Measurements from ENCODE around the gene ZBED3. TPM values are rescaled to one million over a fixed set of nuclear protein-coding genes. Genes with fewer than 3 reads are reported as not detected.

Gene ZBED3
- total and polyA plus RNA-seq, 7 experiments from 2014 or later = 0.56 to 4.0 (median 2.5) TPM

- no peak overlapping the region for H3K27ac ChIP-seq (ENCODE audit: low read depth, low read length)
- no peaks in the 10 kb centered on the region for H3K9me3 Mint-ChIP-seq
These were observed 51.1 kb downstream of the ZBED3 start for GRCh38 chr5:77035950-77036349.

GRCh38 chr5:77033338-77033737, 53.7 kb downstream of the ZBED3 start:
- ATAC-seq (no peak), DNase-seq (no peak)
- H3K4me1 ChIP-seq (ENCODE audit: control insufficient read depth in 2 of 2, insufficient read depth in 2 of 2, low read length in 2 of 2) = peaks cover 11 to 24% of the 10 kb centered on the region in 2 donors
- H3K9me3 ChIP-seq (ENCODE audit: control insufficient read depth in 2 of 3, low read length in 3 of 3) = peaks cover 0 to 15% (median 0%) of the 10 kb centered on the region in 3 experiments
- intact Hi-C loops (cut with micrococcal nuclease) = loop anchor here (5.0 to 10.0 kb wide), 11 partner anchors 166 to 1989 kb away; partner anchors contain the start of genes AP3B1 (in 1 of the 2), ARSB (in 1 of the 2), SCAMP1 (in 1 of the 2) and TBCA (in 1 of the 2)
- Mint-ChIP-seq H3K27me3 (no peaks in the 10 kb centered on the region), H3K9me3 (peaks cover 0 to 19% (median 12%) of the 10 kb centered on the region in 11 donors), H3K27ac (peak overlapping the region in 2 of 9 donors; percentile 14 to 59), H3K4me1 (peaks cover 19 to 58% (median 47%) of the 10 kb centered on the region in 7 donors), H3K4me3 (peak overlapping the region in 5 of 10 donors; percentile 7 to 63 (median 26)), H3K36me3 (peaks cover 0 to 35% (median 17%) of the 10 kb centered on the region in 5 donors)
- ChIA-PET POLR2A (no interaction called here), CTCF (interaction anchor here (0.6 to 0.7 kb wide), 2 partner anchors 19 to 324 kb away, joined by 3 read pairs; no protein-coding TSS in a partner anchor)
- no peak overlapping the region for H3K27ac ChIP-seq (ENCODE audit: low read depth, low read length)
- H3K36me3 ChIP-seq (ENCODE audit: control insufficient read depth in 2 of 3, insufficient read depth in 3 of 3, low read length in 3 of 3) = peaks cover 0 to 33% (median 4%) of the 10 kb centered on the region in 3 experiments
- H3K4me3 ChIP-seq (ENCODE audit: low read length) = no peak overlapping the region
- H3K27me3 ChIP-seq (ENCODE audit: control insufficient read depth in 2 of 2, insufficient read depth in 2 of 2, low read length in 2 of 2) = no peaks in the 10 kb centered on the region

More at GRCh38 chr5:77035950-77036349, 51.1 kb downstream of the ZBED3 start:
- CTCF ChIA-PET = no interaction called here
- Mint-ChIP-seq H3K36me3 (peaks cover 3 to 45% (median 19%) of the 10 kb centered on the region in 5 donors), H3K27ac (no peak overlapping the region), H3K4me3 (no peak overlapping the region), H3K4me1 (peaks cover 14 to 47% (median 37%) of the 10 kb centered on the region in 7 donors), H3K27me3 (no peaks in the 10 kb centered on the region)
- ATAC-seq (no peak), DNase-seq (no peak)
- Histone ChIP-seq H3K27me3 (ENCODE audit: control insufficient read depth in 2 of 2, insufficient read depth in 2 of 2, low read length in 2 of 2) (no peaks in the 10 kb centered on the region), H3K4me1 (ENCODE audit: control insufficient read depth in 2 of 2, insufficient read depth in 2 of 2, low read length in 2 of 2) (peaks cover 10 to 17% of the 10 kb centered on the region in 2 donors), H3K9me3 (ENCODE audit: control insufficient read depth in 2 of 3, low read length in 3 of 3) (no peaks in the 10 kb centered on the region), H3K36me3 (ENCODE audit: control insufficient read depth in 2 of 3, insufficient read depth in 3 of 3, low read length in 3 of 3) (peaks cover 4 to 39% (median 5%) of the 10 kb centered on the region in 3 experiments), H3K4me3 (ENCODE audit: low read length) (no peak overlapping the region)
- intact Hi-C loops (cut with micrococcal nuclease) = loop anchor here (10.0 kb wide), 4 partner anchors 1259 to 1991 kb away; partner anchors contain the start of genes AP3B1 (in 1 of the 2), ARSB (in 1 of the 2) and SCAMP1 (in 1 of the 2)
- POLR2A ChIA-PET = no interaction called here

GRCh38 chr5:77032635-77033034, 54.5 kb downstream of the ZBED3 start:
- Histone ChIP-seq H3K27ac (ENCODE audit: low read depth, low read length) (no peak overlapping the region), H3K9me3 (ENCODE audit: control insufficient read depth in 2 of 3, low read length in 3 of 3) (peaks cover 0 to 16% (median 0%) of the 10 kb centered on the region in 3 experiments), H3K4me3 (ENCODE audit: low read length) (no peak overlapping the region), H3K27me3 (ENCODE audit: control insufficient read depth in 2 of 2, insufficient read depth in 2 of 2, low read length in 2 of 2) (no peaks in the 10 kb centered on the region), H3K36me3 (ENCODE audit: control insufficient read depth in 2 of 3, insufficient read depth in 3 of 3, low read length in 3 of 3) (peaks cover 0 to 31% (median 4%) of the 10 kb centered on the region in 3 experiments), H3K4me1 (ENCODE audit: control insufficient read depth in 2 of 2, insufficient read depth in 2 of 2, low read length in 2 of 2) (peaks cover 11 to 24% of the 10 kb centered on the region in 2 donors)
- intact Hi-C loops (cut with micrococcal nuclease) = loop anchor here (5.0 to 10.0 kb wide), 11 partner anchors 165 to 1988 kb away; partner anchors contain the start of genes AP3B1 (in 1 of the 2), ARSB (in 1 of the 2), SCAMP1 (in 1 of the 2) and TBCA (in 1 of the 2)
- no peaks in the 10 kb centered on the region for H3K27me3 Mint-ChIP-seq
- ChIA-PET POLR2A (interaction anchor here (1.0 kb wide), 1 partner anchor 12 kb away, joined by 3 read pairs; no protein-coding TSS in a partner anchor), CTCF (interaction anchor here (0.7 kb wide), 1 partner anchor 20 kb away, joined by 3 read pairs; no protein-coding TSS in a partner anchor)
- H3K27ac Mint-ChIP-seq = no peak overlapping the region
- peak overlapping the region in 5 of 10 donors; percentile 12 to 29 (median 26) for H3K4me3 Mint-ChIP-seq
- H3K36me3 Mint-ChIP-seq = peaks cover 0 to 31% (median 13%) of the 10 kb centered on the region in 5 donors
- DNase-seq (no peak), ATAC-seq (no peak)
- H3K4me1 Mint-ChIP-seq = peaks cover 19 to 58% (median 46%) of the 10 kb centered on the region in 7 donors
- H3K9me3 Mint-ChIP-seq = peaks cover 0 to 25% (median 14%) of the 10 kb centered on the region in 11 donors

- Histone ChIP-seq H3K4me3 (ENCODE audit: low read length) (no peak overlapping the region), H3K27me3 (ENCODE audit: control insufficient read depth in 2 of 2, insufficient read depth in 2 of 2, low read length in 2 of 2) (no peaks in the 10 kb centered on the region), H3K27ac (ENCODE audit: low read depth, low read length) (no peak overlapping the region), H3K9me3 (ENCODE audit: control insufficient read depth in 2 of 3, low read length in 3 of 3) (peaks cover 0 to 16% (median 0%) of the 10 kb centered on the region in 3 experiments), H3K4me1 (ENCODE audit: control insufficient read depth in 2 of 2, insufficient read depth in 2 of 2, low read length in 2 of 2) (peaks cover 11 to 24% of the 10 kb centered on the region in 2 donors), H3K36me3 (ENCODE audit: control insufficient read depth in 2 of 3, insufficient read depth in 3 of 3, low read length in 3 of 3) (peaks cover 0 to 25% (median 4%) of the 10 kb centered on the region in 3 experiments)
- POLR2A ChIA-PET = interaction anchor here (1.0 to 2.1 kb wide), 3 partner anchors 13 to 56 kb away, joined by 3 to 9 read pairs (median 5); partner anchors contain the start of gene ZBED3
- Mint-ChIP-seq H3K9me3 (peaks cover 0 to 25% (median 14%) of the 10 kb centered on the region in 11 donors), H3K27ac (peak overlapping the region in 2 of 9 donors; percentile 62 to 63), H3K4me1 (peaks cover 19 to 58% (median 46%) of the 10 kb centered on the region in 7 donors), H3K27me3 (peaks cover 0 to 4% (median 0%) of the 10 kb centered on the region in 5 donors), H3K36me3 (peaks cover 0 to 28% (median 13%) of the 10 kb centered on the region in 5 donors), H3K4me3 (peak overlapping the region; percentile 77 to 97 (median 94))
- intact Hi-C loops (cut with micrococcal nuclease) = loop anchor here (2.0 to 10.0 kb wide), 15 partner anchors 45 to 1987 kb away; partner anchors contain the start of genes WDR41 (in 2 of the 2), AP3B1 (in 1 of the 2), ARSB (in 1 of the 2) and SCAMP1 (in 1 of the 2)
- ATAC-seq (no peak), DNase-seq (no peak)
- CTCF ChIA-PET = no interaction called here
These were observed 55.2 kb downstream of the ZBED3 start for GRCh38 chr5:77031891-77032290.

- peaks cover 0 to 12% (median 4%) of the 10 kb centered on the region in 3 experiments for H3K36me3 ChIP-seq (ENCODE audit: control insufficient read depth in 2 of 3, insufficient read depth in 3 of 3, low read length in 3 of 3)
- peaks cover 0 to 9% (median 0%) of the 10 kb centered on the region in 5 donors for H3K27me3 Mint-ChIP-seq
- no peaks in the 10 kb centered on the region for H3K27me3 ChIP-seq (ENCODE audit: control insufficient read depth in 2 of 2, insufficient read depth in 2 of 2, low read length in 2 of 2)
- peaks cover 0 to 27% (median 8%) of the 10 kb centered on the region in 5 donors for H3K36me3 Mint-ChIP-seq
- peaks cover 19 to 58% (median 40%) of the 10 kb centered on the region in 7 donors for H3K4me1 Mint-ChIP-seq
- ATAC-seq (peak; percentile 99), DNase-seq (peak; percentile 69 to 93 (median 90))
- intact Hi-C loops (cut with micrococcal nuclease) = loop anchor here (1.0 to 10.0 kb wide), 19 partner anchors 46 to 1986 kb away; partner anchors contain the start of genes POC5 (in 2 of the 2), TBCA (in 2 of the 2), WDR41 (in 2 of the 2) and AP3B1 (in 1 of the 2)
- H3K27ac ChIP-seq (ENCODE audit: low read depth, low read length) = peak within 1 kb of the TSS; percentile 86
- peak within 1 kb of the TSS; percentile 77 to 97 (median 94) for H3K4me3 Mint-ChIP-seq
- peak within 1 kb of the TSS; percentile 88 to 97 (median 92) for H3K27ac Mint-ChIP-seq
- peaks cover 0 to 25% (median 15%) of the 10 kb centered on the region in 11 donors for H3K9me3 Mint-ChIP-seq
- H3K4me3 ChIP-seq (ENCODE audit: low read length) = peak within 1 kb of the TSS; percentile 94
- POLR2A ChIA-PET = interaction anchor here (0.9 to 2.1 kb wide), 4 partner anchors 25 to 1330 kb away, joined by 4 to 9 read pairs (median 4); partner anchors contain the start of genes SCAMP1 and ZBED3
- CTCF ChIA-PET = interaction anchor here (0.7 to 0.9 kb wide), 2 partner anchors 48 to 55 kb away, joined by 3 read pairs; no protein-coding TSS in a partner anchor
- H3K9me3 ChIP-seq (ENCODE audit: control insufficient read depth in 2 of 3, low read length in 3 of 3) = peaks cover 0 to 16% (median 0%) of the 10 kb centered on the region in 3 experiments
- H3K4me1 ChIP-seq (ENCODE audit: control insufficient read depth in 2 of 2, insufficient read depth in 2 of 2, low read length in 2 of 2) = peaks cover 11 to 24% of the 10 kb centered on the region in 2 donors
These were observed 56.7 kb downstream of the ZBED3 start, which contains the start of gene AGGF1 for GRCh38 chr5:77030097-77031071. Gene AGGF1, plus strand, starts transcription at chr5:77030404. Its CDS starts 363 bp downstream, at chr5:77030767.

Data from naive thymus-derived CD4-positive, alpha-beta T cell (primary cell).